ENCODE results near the gene ZDHHC11. TPM values are rescaled to one million over a fixed set of nuclear protein-coding genes. Genes with fewer than 3 reads are reported as not detected.

ZDHHC11 gene
- total RNA-seq, 2 experiments from 2014 or later = 13.3 to 18.3 TPM

DNA sequence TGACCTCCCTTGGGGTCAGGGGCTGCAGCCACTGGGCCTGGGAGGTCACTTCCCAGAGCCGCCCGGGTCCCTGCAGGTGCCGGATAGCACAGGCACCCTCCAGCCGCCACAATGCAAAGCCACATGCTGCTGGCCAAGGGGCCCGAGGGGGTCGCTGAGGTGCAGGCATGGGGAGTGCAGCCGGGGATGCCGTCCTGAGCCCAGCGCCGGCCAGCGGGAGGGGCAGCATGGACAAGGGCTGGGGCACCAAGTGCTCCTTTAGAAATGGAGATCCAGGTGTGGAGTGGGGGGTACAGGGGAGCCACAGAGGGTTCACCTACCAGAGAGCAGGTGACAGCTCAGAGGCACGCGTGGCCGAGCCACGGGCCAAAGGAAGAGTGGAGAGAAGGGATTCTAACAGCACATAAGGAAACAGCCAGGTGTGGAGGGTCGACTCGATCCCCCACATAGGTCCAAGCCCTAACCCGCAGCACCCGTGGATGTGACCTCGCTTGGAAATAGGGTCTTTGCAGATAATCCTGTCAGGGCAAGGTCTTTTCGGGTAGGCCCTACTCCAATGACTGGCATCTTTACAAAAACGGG lies 90.9 kb downstream of the ZDHHC11 start:
- Histone ChIP-seq H3K9me3 (ENCODE audit: control insufficient read depth in 1 of 2, insufficient read depth in 1 of 2, low read length in 2 of 2) (no peaks in the 10 kb centered on the region), H3K4me3 (ENCODE audit: low read length) (no peak overlapping the region), H3K36me3 (ENCODE audit: insufficient read depth, low read length) (no peaks in the 10 kb centered on the region), H3K27me3 (ENCODE audit: control insufficient read depth in 1 of 2, insufficient read depth in 2 of 2, low read length in 2 of 2) (no peaks in the 10 kb centered on the region), H3K27ac (ENCODE audit: low read depth in 1 of 2, low read length in 2 of 2) (no peak overlapping the region), H3K4me1 (ENCODE audit: insufficient read depth, low read length) (peaks cover 31% of the 10 kb centered on the region)
- H3K27ac Mint-ChIP-seq = no peak overlapping the region
- CTCF ChIA-PET = no interaction called here
- no peaks in the 10 kb centered on the region for H3K27me3 Mint-ChIP-seq
- intact Hi-C loops (cut with DNase I, micrococcal nuclease) = no loop called here
- H3K4me3 Mint-ChIP-seq = no peak overlapping the region
- TF ChIP-seq, protein P1, sequence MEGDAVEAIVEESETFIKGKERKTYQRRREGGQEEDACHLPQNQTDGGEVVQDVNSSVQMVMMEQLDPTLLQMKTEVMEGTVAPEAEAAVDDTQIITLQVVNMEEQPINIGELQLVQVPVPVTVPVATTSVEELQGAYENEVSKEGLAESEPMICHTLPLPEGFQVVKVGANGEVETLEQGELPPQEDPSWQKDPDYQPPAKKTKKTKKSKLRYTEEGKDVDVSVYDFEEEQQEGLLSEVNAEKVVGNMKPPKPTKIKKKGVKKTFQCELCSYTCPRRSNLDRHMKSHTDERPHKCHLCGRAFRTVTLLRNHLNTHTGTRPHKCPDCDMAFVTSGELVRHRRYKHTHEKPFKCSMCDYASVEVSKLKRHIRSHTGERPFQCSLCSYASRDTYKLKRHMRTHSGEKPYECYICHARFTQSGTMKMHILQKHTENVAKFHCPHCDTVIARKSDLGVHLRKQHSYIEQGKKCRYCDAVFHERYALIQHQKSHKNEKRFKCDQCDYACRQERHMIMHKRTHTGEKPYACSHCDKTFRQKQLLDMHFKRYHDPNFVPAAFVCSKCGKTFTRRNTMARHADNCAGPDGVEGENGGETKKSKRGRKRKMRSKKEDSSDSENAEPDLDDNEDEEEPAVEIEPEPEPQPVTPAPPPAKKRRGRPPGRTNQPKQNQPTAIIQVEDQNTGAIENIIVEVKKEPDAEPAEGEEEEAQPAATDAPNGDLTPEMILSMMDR (IDR thresholded peaks at IDR 0.05) = no peak
- POLR2A ChIA-PET = no interaction called here
- H3K9me3 Mint-ChIP-seq = no peaks in the 10 kb centered on the region
- ATAC-seq (ENCODE audit: poor library complexity) (no peak), DNase-seq (peak in 5 of 14 experiments; percentile 1 to 35 (median 4))
- peaks cover 23% of the 10 kb centered on the region for H3K4me1 Mint-ChIP-seq (ENCODE audit: low read depth)
- no peaks in the 10 kb centered on the region for H3K36me3 Mint-ChIP-seq (ENCODE audit: low read depth)

GRCh38 chr5:759111-759751 lies 91.6 kb downstream of the ZDHHC11 start:
- Mint-ChIP-seq H3K4me3 (peak overlapping the region; percentile 80), H3K4me1 (ENCODE audit: low read depth) (peaks cover 26% of the 10 kb centered on the region), H3K27me3 (no peaks in the 10 kb centered on the region), H3K27ac (peak overlapping the region; percentile 79), H3K36me3 (ENCODE audit: low read depth) (no peaks in the 10 kb centered on the region), H3K9me3 (no peaks in the 10 kb centered on the region)
- H3K4me1 ChIP-seq (ENCODE audit: insufficient read depth, low read length) = peaks cover 31% of the 10 kb centered on the region
- H3K27ac ChIP-seq (ENCODE audit: low read depth in 1 of 2, low read length in 2 of 2) = peak overlapping the region in 1 of 2 donors; percentile 81
- TF ChIP-seq, protein P1 (IDR thresholded peaks at IDR 0.05) = no peak
- no peaks in the 10 kb centered on the region for H3K36me3 ChIP-seq (ENCODE audit: insufficient read depth, low read length)
- intact Hi-C loops (cut with DNase I, micrococcal nuclease) = no loop called here
- peak overlapping the region; percentile 33 for H3K4me3 ChIP-seq (ENCODE audit: low read length)
- CTCF ChIA-PET = no interaction called here
- DNase-seq = peak in 12 of 14 experiments; percentile 42 to 90 (median 74)
- H3K27me3 ChIP-seq (ENCODE audit: control insufficient read depth in 1 of 2, insufficient read depth in 2 of 2, low read length in 2 of 2) = no peaks in the 10 kb centered on the region
- H3K9me3 ChIP-seq (ENCODE audit: control insufficient read depth in 1 of 2, insufficient read depth in 1 of 2, low read length in 2 of 2) = no peaks in the 10 kb centered on the region
- POLR2A ChIA-PET = interaction anchor here (1.7 kb wide), 1 partner anchor 66 kb away, joined by 5 read pairs; the partner anchor contains the start of gene TPPP
- ATAC-seq (ENCODE audit: poor library complexity) = peak; percentile 87

DNA sequence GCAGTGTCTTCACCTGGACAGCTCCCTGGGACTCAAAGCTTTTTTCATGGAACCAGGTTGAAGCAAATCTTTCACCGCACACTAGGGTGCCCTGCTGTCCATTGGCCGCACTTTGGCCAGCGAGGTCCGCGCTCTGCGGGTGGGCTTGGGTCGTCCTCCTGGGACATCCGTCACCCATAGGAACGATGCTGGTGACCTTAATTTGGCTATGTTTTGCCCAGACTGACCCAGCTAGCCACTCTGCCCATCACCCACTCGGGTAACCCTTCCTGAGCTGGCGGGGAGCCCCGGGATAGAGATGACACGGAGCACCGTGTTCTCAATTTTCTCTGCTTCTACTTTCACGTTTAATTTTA lies 92.1 kb downstream of the ZDHHC11 start:
- H3K4me3 Mint-ChIP-seq = peak overlapping the region; percentile 80
- DNase-seq = peak in 2 of 14 experiments; percentile 5 to 32
- H3K27me3 ChIP-seq (ENCODE audit: control insufficient read depth in 1 of 2, insufficient read depth in 2 of 2, low read length in 2 of 2) = no peaks in the 10 kb centered on the region
- no peaks in the 10 kb centered on the region for H3K36me3 Mint-ChIP-seq (ENCODE audit: low read depth)
- no peak for ATAC-seq (ENCODE audit: poor library complexity)
- TF ChIP-seq, protein P1 (IDR thresholded peaks at IDR 0.05) = no peak
- CTCF ChIA-PET = no interaction called here
- H3K9me3 Mint-ChIP-seq = no peaks in the 10 kb centered on the region
- H3K9me3 ChIP-seq (ENCODE audit: control insufficient read depth in 1 of 2, insufficient read depth in 1 of 2, low read length in 2 of 2) = no peaks in the 10 kb centered on the region
- peak overlapping the region; percentile 33 for H3K4me3 ChIP-seq (ENCODE audit: low read length)
- H3K36me3 ChIP-seq (ENCODE audit: insufficient read depth, low read length) = no peaks in the 10 kb centered on the region
- POLR2A ChIA-PET = interaction anchor here (1.7 kb wide), 1 partner anchor 66 kb away, joined by 5 read pairs; the partner anchor contains the start of gene TPPP
- H3K4me1 ChIP-seq (ENCODE audit: insufficient read depth, low read length) = peaks cover 31% of the 10 kb centered on the region
- H3K27me3 Mint-ChIP-seq = no peaks in the 10 kb centered on the region
- H3K4me1 Mint-ChIP-seq (ENCODE audit: low read depth) = peaks cover 30% of the 10 kb centered on the region
- H3K27ac Mint-ChIP-seq = peak overlapping the region; percentile 79
- intact Hi-C loops (cut with DNase I, micrococcal nuclease) = no loop called here
- H3K27ac ChIP-seq (ENCODE audit: low read depth in 1 of 2, low read length in 2 of 2) = peak overlapping the region in 1 of 2 donors; percentile 81

All from CD4-positive, alpha-beta T cell (primary cell).